Mucosa of descending colon (tissue), 3 donors: ENCODE data around the gene SPSB1. TPM values are rescaled to one million over a fixed set of nuclear protein-coding genes. Genes with fewer than 3 reads are reported as not detected.
A peak's percentile ranks its signal among the peaks of the same experiment; 100 is the strongest.

ENCODE experiments used
- ATAC-seq: fragments of 200-7000 bp; cut with Tn5 transposase; one replicate; pipeline ENCODE4 v1.9.1; 2020; ENCODE audit warnings: mild to moderate bottlenecking, moderate library complexity
- DNase-seq, 3 donors: peaks; one replicate each; pipeline ENCODE4 v3.0.0-alpha.2; 2020
- H3K36me3 ChIP-seq: fragments of 200-600 bp; one replicate; pipeline ENCODE4 v1.8.0; 2021; ENCODE audit warnings: low read depth, mild to moderate bottlenecking
- H3K4me1 ChIP-seq: fragments of 200-600 bp; one replicate; pipeline ENCODE4 v1.8.0; 2021; ENCODE audit warnings: low read depth, mild to moderate bottlenecking
- H3K4me3 ChIP-seq: fragments of 200-600 bp; one replicate; pipeline ENCODE4 v1.8.0; 2021; ENCODE audit warnings: mild to moderate bottlenecking
- H3K9me3 ChIP-seq: fragments of 200-600 bp; one replicate; pipeline ENCODE4 v1.8.0; 2021; ENCODE audit warnings: mild to moderate bottlenecking
- CTCF ChIP-seq: fragments of 200-600 bp; IDR thresholded peaks from one replicate; pipeline ENCODE4 v1.8.0; 2022; ENCODE audit warnings: antibody characterized with exemption, mild to moderate bottlenecking
- intact Hi-C, 2 donors: fragments of 100-400 bp; cut with DNase I in 1 of 2; cut with micrococcal nuclease in 1 of 2; formaldehyde crosslinking; loops; one replicate each; pipeline versions ENCODE4 v1.11.0 to v1.11.1; 2022; cut with DNase I, micrococcal nuclease
- total RNA-seq, 3 donors: library from RNA; stranded (reverse); fragmentation: NEBNext Ultra II Directional in 2 of 3; extraction: Animal tissue kit (Norgen Biotek cat#: 25700) in 2 of 3; gene quantifications; one replicate each; pipeline versions ENCODE4 v1.2.1 to v1.2.4, GENCODE V29; 2021 to 2023
- donor health status: DM: no; HTN: no; CAD: no; lungs with moderate emphysema.
- donor health status: DM: no; HTN: no; CAD: no.
- donor health status: DM: no; HTN: yes; CAD: no.

The SPSB1 gene
- total RNA-seq, 3 donors from 2014 or later: 22.1 to 35.5 (median 26.1) TPM

GRCh38 chr1:9400425-9401079 lies 107.9 kb downstream of the SPSB1 start:
- ATAC-seq (peak; percentile 80), DNase-seq (peak in 2 of 3 donors; percentile 47 to 55)
- Histone ChIP-seq H3K36me3 (no peaks in the 10 kb centered on the region), H3K4me1 (peaks cover 12% of the 10 kb centered on the region), H3K9me3 (no peaks in the 10 kb centered on the region), H3K4me3 (no peak overlapping the region)
- intact Hi-C loops: no loop called here
- TF ChIP-seq CTCF: no peak

GRCh38 chr1:9401080-9401453 lies 108.4 kb downstream of the SPSB1 start:
- Histone ChIP-seq H3K9me3 (no peaks in the 10 kb centered on the region), H3K4me3 (no peak overlapping the region), H3K36me3 (no peaks in the 10 kb centered on the region), H3K4me1 (peaks cover 12% of the 10 kb centered on the region)
- intact Hi-C loops: no loop called here
- TF ChIP-seq CTCF: no peak
- ATAC-seq (no peak), DNase-seq (no peak)

- Histone ChIP-seq H3K4me3 (no peak overlapping the region), H3K4me1 (peaks cover 12% of the 10 kb centered on the region), H3K9me3 (no peaks in the 10 kb centered on the region), H3K36me3 (no peaks in the 10 kb centered on the region)
- TF ChIP-seq CTCF: no peak
- intact Hi-C loops: no loop called here
- ATAC-seq: no peak
- no peak for DNase-seq
Measured at GRCh38 chr1:9402256-9402616, 109.5 kb downstream of the SPSB1 start.

DNA sequence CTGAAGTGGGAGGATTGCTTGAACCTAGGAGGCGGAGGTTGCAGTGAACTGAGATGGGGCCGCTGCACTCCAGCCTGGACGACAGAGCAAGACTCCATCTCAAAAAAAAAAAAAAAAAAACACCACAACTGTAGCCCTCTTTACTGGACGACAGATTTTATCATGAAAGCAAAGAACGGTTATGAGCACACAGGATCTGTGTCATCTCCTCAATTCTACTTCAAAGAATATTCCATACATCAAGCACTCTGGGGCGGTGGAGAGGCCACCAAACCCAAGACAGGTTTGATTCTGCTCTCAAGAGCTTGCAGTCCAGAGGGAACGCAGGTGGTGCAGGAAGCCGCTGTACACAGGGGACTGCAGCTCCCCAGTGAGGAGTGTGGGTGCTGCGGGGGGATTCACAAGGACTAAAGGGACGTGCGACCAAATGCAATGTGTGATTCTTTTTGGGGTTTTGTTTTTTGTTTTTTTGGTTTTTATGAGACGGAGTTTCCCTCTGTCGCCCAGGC lies 110.1 kb downstream of the SPSB1 start:
- no peaks in the 10 kb centered on the region for H3K9me3 ChIP-seq
- no peak for TF ChIP-seq CTCF
- intact Hi-C loops: no loop called here
- no peak overlapping the region for H3K4me3 ChIP-seq
- DNase-seq (no peak), ATAC-seq (no peak)
- H3K36me3 ChIP-seq: no peaks in the 10 kb centered on the region
- H3K4me1 ChIP-seq: peaks cover 12% of the 10 kb centered on the region

DNA sequence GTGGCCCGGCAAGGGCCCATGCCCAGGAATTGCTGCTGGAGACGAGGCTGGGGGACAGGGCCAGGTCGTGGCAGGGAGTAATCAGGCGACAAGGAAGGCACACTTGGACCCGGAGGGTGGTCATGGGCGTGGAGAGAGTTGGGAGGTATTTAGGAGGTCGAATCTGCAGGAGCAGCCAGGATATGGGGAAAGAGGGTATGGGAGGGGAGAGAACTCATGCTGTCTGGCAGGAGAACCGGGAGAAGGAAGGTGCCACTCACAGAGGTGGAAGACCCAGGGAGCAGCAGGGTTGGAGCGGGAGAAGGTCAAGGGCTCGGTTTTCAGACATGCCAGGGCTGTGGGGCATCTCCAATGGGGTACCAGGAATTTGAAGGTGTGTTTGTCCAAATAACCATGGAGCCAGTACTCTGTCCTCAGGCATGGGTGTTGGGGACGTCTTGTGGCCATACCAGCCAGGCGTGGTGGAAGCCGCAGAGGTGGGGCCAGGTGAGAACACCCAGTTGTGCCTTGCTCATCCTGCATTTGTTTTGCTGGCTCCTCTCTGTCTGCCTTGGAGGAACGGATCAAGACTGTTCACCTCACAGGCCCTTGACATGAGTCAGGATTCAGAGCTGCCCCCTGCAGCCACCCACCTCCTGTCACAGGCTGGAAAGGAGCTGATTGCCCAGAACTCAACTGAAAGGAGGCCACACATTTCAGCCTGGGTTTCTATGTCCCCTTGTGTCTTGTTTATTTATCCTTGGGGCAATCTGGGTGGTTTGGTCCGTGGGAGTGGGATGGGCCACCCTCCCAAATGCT lies 111.6 kb downstream of the SPSB1 start:
- intact Hi-C loops: no loop called here
- Histone ChIP-seq H3K4me3 (no peak overlapping the region), H3K9me3 (no peaks in the 10 kb centered on the region), H3K4me1 (peaks cover 12% of the 10 kb centered on the region), H3K36me3 (no peaks in the 10 kb centered on the region)
- no peak for TF ChIP-seq CTCF
- ATAC-seq (no peak), DNase-seq (no peak)
